ENCODE results near the gene HHAT. TPM values are rescaled to one million over a fixed set of nuclear protein-coding genes. Genes with fewer than 3 reads are reported as not detected.

The HHAT gene
- total RNA-seq, 1 experiment from 2014 or later, result 3.0 TPM

DNA sequence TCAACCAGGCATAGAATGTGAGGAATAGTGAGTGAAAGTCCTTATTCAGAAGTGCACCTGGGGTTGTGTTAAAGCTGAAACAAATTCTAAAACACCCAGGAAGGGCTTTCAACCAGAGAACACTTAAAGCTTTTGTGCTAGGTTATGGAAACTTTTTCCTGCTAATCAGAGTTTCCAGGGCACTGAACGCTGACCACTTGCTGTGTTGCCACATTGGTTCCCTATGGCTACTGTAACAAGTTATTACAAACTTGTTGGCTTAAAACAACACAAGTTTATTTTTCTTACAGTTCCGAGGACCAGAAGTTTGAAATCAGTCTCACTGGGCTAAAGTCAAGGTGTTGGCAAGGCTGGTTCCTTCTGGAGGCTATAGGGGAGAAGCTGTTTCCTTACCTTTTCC lies 300.6 kb downstream of the HHAT start:
- Histone ChIP-seq H3K36me3 (ENCODE audit: insufficient read depth, low read length, poor library complexity, severe bottlenecking) (no peaks in the 10 kb centered on the region), H3K27ac (ENCODE audit: low read depth, low read length, poor library complexity, severe bottlenecking) (no peak overlapping the region), H3K4me1 (ENCODE audit: insufficient read depth, low read length, poor library complexity, severe bottlenecking) (no peaks in the 10 kb centered on the region), H3K27me3 (replicated peaks; ENCODE audit: insufficient read depth, low read depth, low read length, poor library complexity) (peaks cover 9% of the 10 kb centered on the region), H3K9me3 (ENCODE audit: low read depth, low read length, poor library complexity, severe bottlenecking) (no peaks in the 10 kb centered on the region), H3K4me3 (ENCODE audit: low read depth, low read length, poor library complexity, severe bottlenecking) (no peak overlapping the region)
- TF ChIP-seq, protein P1, sequence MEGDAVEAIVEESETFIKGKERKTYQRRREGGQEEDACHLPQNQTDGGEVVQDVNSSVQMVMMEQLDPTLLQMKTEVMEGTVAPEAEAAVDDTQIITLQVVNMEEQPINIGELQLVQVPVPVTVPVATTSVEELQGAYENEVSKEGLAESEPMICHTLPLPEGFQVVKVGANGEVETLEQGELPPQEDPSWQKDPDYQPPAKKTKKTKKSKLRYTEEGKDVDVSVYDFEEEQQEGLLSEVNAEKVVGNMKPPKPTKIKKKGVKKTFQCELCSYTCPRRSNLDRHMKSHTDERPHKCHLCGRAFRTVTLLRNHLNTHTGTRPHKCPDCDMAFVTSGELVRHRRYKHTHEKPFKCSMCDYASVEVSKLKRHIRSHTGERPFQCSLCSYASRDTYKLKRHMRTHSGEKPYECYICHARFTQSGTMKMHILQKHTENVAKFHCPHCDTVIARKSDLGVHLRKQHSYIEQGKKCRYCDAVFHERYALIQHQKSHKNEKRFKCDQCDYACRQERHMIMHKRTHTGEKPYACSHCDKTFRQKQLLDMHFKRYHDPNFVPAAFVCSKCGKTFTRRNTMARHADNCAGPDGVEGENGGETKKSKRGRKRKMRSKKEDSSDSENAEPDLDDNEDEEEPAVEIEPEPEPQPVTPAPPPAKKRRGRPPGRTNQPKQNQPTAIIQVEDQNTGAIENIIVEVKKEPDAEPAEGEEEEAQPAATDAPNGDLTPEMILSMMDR (conservative IDR thresholded peaks at IDR 0.05; ENCODE audit: low read depth, low read length), result no peak
- TF ChIP-seq EZH2 (IDR thresholded peaks at IDR 0.05; ENCODE audit: borderline replicate concordance, low read depth, low read length, poor library complexity, severe bottlenecking), result no peak
- BruUV-seq (replicated peaks), result no TSS peak
- ChIA-PET CTCF (no interaction called here), POLR2A (ENCODE audit: low non-redundant PET) (no interaction called here)
- DNase-seq (ENCODE audit: low spot score), result no peak
- intact Hi-C loops (cut with micrococcal nuclease; ENCODE audit: unreplicated experiment), result no loop called here

DNA sequence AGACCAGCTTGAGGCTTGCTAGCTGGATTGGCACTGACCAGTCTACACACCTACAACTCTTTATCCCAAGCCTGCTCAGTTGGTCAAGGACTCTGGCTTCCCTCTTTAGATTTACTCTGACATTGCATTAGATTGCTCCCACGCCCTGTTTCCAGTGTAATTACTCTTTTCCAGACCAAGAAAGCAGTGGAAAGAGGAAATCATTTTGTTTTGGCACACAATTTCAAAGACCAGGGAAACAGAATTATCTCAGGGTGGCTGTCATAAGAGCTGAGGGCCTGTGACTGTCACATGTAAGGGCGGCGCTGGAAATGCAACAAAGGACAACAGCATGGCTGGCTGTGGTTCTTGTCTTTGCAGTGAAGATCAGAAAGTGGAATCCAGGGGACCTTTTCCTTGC lies 302.7 kb downstream of the HHAT start:
- H3K9me3 ChIP-seq (ENCODE audit: low read depth, low read length, poor library complexity, severe bottlenecking), result no peaks in the 10 kb centered on the region
- intact Hi-C loops (cut with micrococcal nuclease; ENCODE audit: unreplicated experiment), result no loop called here
- no peak for DNase-seq (ENCODE audit: low spot score)
- ChIA-PET CTCF (no interaction called here), POLR2A (ENCODE audit: low non-redundant PET) (no interaction called here)
- TF ChIP-seq EZH2 (IDR thresholded peaks at IDR 0.05; ENCODE audit: borderline replicate concordance, low read depth, low read length, poor library complexity, severe bottlenecking), result no peak
- TF ChIP-seq, protein P1 (conservative IDR thresholded peaks at IDR 0.05; ENCODE audit: low read depth, low read length), result no peak
- no peak overlapping the region for H3K27ac ChIP-seq (ENCODE audit: low read depth, low read length, poor library complexity, severe bottlenecking)
- peaks cover 7% of the 10 kb centered on the region for H3K27me3 ChIP-seq (replicated peaks; ENCODE audit: insufficient read depth, low read depth, low read length, poor library complexity)
- H3K4me1 ChIP-seq (ENCODE audit: insufficient read depth, low read length, poor library complexity, severe bottlenecking), result no peaks in the 10 kb centered on the region
- no TSS peak for BruUV-seq (replicated peaks)
- no peaks in the 10 kb centered on the region for H3K36me3 ChIP-seq (ENCODE audit: insufficient read depth, low read length, poor library complexity, severe bottlenecking)
- H3K4me3 ChIP-seq (ENCODE audit: low read depth, low read length, poor library complexity, severe bottlenecking), result no peak overlapping the region

DNA sequence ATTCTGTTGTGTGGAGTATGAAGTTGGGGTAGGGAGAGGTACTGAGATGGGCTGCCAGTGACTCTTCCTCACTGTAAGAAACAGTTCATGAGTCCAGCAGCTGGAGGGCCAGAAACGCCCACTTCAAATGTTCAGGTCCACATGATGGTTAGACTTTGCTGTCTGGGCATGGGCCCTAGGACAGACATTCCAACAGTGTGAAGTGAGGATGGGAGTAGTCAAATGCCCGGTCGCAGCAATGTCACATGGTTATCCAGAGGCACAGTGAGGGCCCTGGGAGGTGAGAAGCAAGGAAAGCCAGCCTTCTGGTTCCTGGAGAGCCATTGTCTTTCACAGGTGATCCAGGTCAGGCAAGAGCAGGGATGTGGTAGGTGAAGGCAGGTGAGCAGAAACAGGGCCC lies 304.4 kb downstream of the HHAT start:
- Histone ChIP-seq H3K36me3 (ENCODE audit: insufficient read depth, low read length, poor library complexity, severe bottlenecking) (no peaks in the 10 kb centered on the region), H3K27ac (ENCODE audit: low read depth, low read length, poor library complexity, severe bottlenecking) (no peak overlapping the region), H3K9me3 (ENCODE audit: low read depth, low read length, poor library complexity, severe bottlenecking) (no peaks in the 10 kb centered on the region), H3K27me3 (replicated peaks; ENCODE audit: insufficient read depth, low read depth, low read length, poor library complexity) (peaks cover 11% of the 10 kb centered on the region), H3K4me3 (ENCODE audit: low read depth, low read length, poor library complexity, severe bottlenecking) (no peak overlapping the region), H3K4me1 (ENCODE audit: insufficient read depth, low read length, poor library complexity, severe bottlenecking) (no peaks in the 10 kb centered on the region)
- ChIA-PET POLR2A (ENCODE audit: low non-redundant PET) (no interaction called here), CTCF (no interaction called here)
- DNase-seq (ENCODE audit: low spot score), result no peak
- TF ChIP-seq, protein P1 (conservative IDR thresholded peaks at IDR 0.05; ENCODE audit: low read depth, low read length), result no peak
- TF ChIP-seq EZH2 (IDR thresholded peaks at IDR 0.05; ENCODE audit: borderline replicate concordance, low read depth, low read length, poor library complexity, severe bottlenecking), result no peak
- no TSS peak for BruUV-seq (replicated peaks)
- intact Hi-C loops (cut with micrococcal nuclease; ENCODE audit: unreplicated experiment), result no loop called here
